Activated T-cell treated with anti-CD3 and anti-CD28 coated beads, Interleukin-2, amount 50 U/mL, for 72 hours (primary cell): ENCODE data around the gene MBD3. TPM values are rescaled to one million over a fixed set of nuclear protein-coding genes. Genes with fewer than 3 reads are reported as not detected.

Experiments used
- ATAC-seq, 2 donors: fragments of 150-1000 bp; cut with Tn5 transposase; replicated peaks in 1 of 2; 2 replicates each; pipeline ENCODE4 v1.10.0; 2021; ENCODE audit warnings: moderate library complexity in 2 of 2, mild to moderate bottlenecking in 1 of 2
- DNase-seq, 2 donors: peaks; one replicate each; pipeline ENCODE4 v3.0.0; 2021 to 2022; ENCODE audit warnings: mixed read lengths in 1 of 2
- H3K27ac Mint-ChIP-seq: one replicate; pipeline ENCODE4 v1.8.0; 2022; ENCODE audit warnings: mild to moderate bottlenecking, moderate library complexity, mixed read lengths
- H3K27me3 Mint-ChIP-seq: one replicate; pipeline ENCODE4 v1.8.0; 2022; ENCODE audit warnings: low read depth, mixed read lengths
- H3K36me3 Mint-ChIP-seq, 2 donors: one replicate each; pipeline ENCODE4 v1.8.0; 2022; ENCODE audit warnings: mixed read lengths in 2 of 2, mild to moderate bottlenecking in 1 of 2; ENCODE audit not compliant: insufficient read depth in 2 of 2
- H3K4me1 Mint-ChIP-seq: one replicate; pipeline ENCODE4 v1.8.0; 2022; ENCODE audit warnings: low read depth, mixed read lengths
- H3K4me3 Mint-ChIP-seq, 2 donors: one replicate each; pipeline ENCODE4 v1.8.0; 2022; ENCODE audit warnings: mild to moderate bottlenecking in 2 of 2, mixed read lengths in 2 of 2, moderate library complexity in 2 of 2
- H3K9me3 Mint-ChIP-seq, 2 donors: one replicate each; pipeline ENCODE4 v1.8.0; 2022; ENCODE audit warnings: mixed read lengths in 2 of 2
- total RNA-seq, 2 donors: library from RNA; stranded (reverse); gene quantifications; one replicate each; pipeline ENCODE4 v1.2.3, GENCODE V29; 2022

MBD3 gene
- total RNA-seq, 2 donors from 2014 or later, result 71.2 to 77.9 TPM

DNA sequence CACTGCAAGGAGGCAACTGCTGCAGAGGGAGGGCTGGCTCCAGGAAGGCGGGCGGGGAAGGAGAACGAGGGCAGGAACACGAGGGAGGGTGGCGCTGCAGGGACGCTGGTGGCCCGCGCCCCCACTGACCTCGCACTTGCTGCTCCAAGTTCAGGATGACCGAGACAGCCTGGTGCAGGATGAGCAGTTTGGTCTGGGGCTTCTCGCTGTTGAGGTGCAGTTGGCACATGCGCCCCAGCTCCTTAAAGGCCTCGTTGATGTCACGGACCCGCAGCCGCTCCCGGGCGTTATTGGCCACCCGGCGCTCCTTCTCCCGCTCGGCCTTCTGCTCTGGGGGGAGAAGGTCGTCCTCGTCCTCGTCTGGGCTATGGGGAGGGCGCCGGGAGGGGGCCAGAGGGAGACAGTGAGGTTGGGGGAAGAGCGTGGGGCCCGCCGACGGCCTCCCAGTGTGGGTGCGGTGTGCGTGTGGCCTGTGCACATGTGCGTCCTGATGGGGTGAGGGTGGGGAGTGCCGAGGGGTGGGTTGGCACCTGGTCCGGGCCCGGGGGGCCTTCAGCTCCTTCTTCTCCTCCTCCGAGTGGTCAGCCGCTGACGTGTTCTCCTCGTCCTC lies 22.6 kb upstream of the MBD3 start:
- ATAC-seq, result no peak

GRCh38 chr19:1613808-1614570 lies 21.3 kb upstream of the MBD3 start:
- H3K27me3 Mint-ChIP-seq, result no peaks in the 10 kb centered on the region
- H3K4me1 Mint-ChIP-seq, result peaks cover 53% of the 10 kb centered on the region
- H3K27ac Mint-ChIP-seq, result no peak overlapping the region
- peaks cover 0 to 25% of the 10 kb centered on the region in 2 donors for H3K36me3 Mint-ChIP-seq
- no peak overlapping the region for H3K4me3 Mint-ChIP-seq
- H3K9me3 Mint-ChIP-seq, result no peaks in the 10 kb centered on the region
- ATAC-seq (no peak), DNase-seq (no peak)

More for the DNA sequence above, 22.6 kb upstream of the MBD3 start:
- no peak for DNase-seq
- Mint-ChIP-seq H3K4me3 (no peak overlapping the region), H3K27me3 (no peaks in the 10 kb centered on the region), H3K4me1 (peaks cover 40% of the 10 kb centered on the region), H3K27ac (peak overlapping the region; percentile 42), H3K36me3 (peaks cover 0 to 26% of the 10 kb centered on the region in 2 donors), H3K9me3 (no peaks in the 10 kb centered on the region)

DNA sequence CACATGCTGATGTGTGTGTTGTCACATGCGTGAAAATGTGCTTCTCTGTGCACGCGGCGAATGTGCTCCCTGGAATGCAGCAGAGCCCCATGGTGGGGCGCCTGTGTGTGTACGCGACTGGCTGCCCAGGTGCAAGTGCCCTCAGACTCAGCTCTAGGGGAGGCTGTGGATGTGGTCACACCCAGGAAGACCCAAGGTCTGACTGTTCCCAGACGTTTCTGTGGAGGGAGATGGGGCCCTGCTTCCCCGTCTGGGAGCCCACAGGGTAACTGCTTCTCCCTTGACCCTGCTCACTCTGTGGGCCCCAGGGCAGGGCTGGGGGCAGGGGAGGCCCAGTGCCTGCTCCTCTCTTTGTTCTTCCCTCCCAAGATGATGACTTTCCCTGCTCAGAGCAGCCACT lies 20.5 kb upstream of the MBD3 start:
- Mint-ChIP-seq H3K9me3 (no peaks in the 10 kb centered on the region), H3K4me1 (peaks cover 54% of the 10 kb centered on the region), H3K4me3 (no peak overlapping the region), H3K36me3 (peaks cover 0 to 25% of the 10 kb centered on the region in 2 donors), H3K27ac (no peak overlapping the region), H3K27me3 (no peaks in the 10 kb centered on the region)
- DNase-seq (no peak), ATAC-seq (no peak)

- Mint-ChIP-seq H3K4me1 (peaks cover 46% of the 10 kb centered on the region), H3K27me3 (no peaks in the 10 kb centered on the region), H3K36me3 (peaks cover 0 to 25% of the 10 kb centered on the region in 2 donors), H3K4me3 (no peak overlapping the region), H3K27ac (no peak overlapping the region), H3K9me3 (no peaks in the 10 kb centered on the region)
- no peak for ATAC-seq
- no peak for DNase-seq
Observed at GRCh38 chr19:1612114-1613086, 19.7 kb upstream of the MBD3 start.

GRCh38 chr19:1611353-1611752 lies 18.7 kb upstream of the MBD3 start:
- H3K36me3 Mint-ChIP-seq, result peaks cover 0 to 21% of the 10 kb centered on the region in 2 donors
- H3K4me1 Mint-ChIP-seq, result peaks cover 44% of the 10 kb centered on the region
- H3K27me3 Mint-ChIP-seq, result no peaks in the 10 kb centered on the region
- no peak for ATAC-seq
- no peak for DNase-seq
- no peaks in the 10 kb centered on the region for H3K9me3 Mint-ChIP-seq
- H3K27ac Mint-ChIP-seq, result no peak overlapping the region
- H3K4me3 Mint-ChIP-seq, result no peak overlapping the region

DNA sequence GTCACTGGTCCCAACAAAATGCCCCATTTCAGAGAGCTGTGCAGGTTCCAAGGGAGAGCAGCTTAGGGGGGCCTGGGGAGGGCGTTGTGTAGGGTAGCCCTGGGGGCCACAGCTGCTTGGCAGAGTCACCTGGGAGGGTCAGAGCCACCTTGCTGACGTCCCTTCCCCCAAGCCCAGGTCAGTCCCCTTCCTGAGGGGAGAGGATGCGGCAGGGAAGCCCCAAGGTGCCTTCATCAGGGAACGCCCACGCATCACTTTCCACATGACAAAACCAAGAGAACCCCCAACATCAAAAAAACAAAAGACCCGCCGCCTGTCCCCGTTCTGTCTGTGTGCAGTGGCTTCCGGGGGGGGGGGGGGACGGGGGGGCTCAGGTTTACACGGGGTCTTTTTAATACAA lies 17.9 kb upstream of the MBD3 start:
- DNase-seq, result peak in 1 of 2 donors; percentile 39
- H3K27me3 Mint-ChIP-seq, result no peaks in the 10 kb centered on the region
- no peak overlapping the region for H3K27ac Mint-ChIP-seq
- peaks cover 0 to 17% of the 10 kb centered on the region in 2 donors for H3K36me3 Mint-ChIP-seq
- H3K4me1 Mint-ChIP-seq, result peaks cover 51% of the 10 kb centered on the region
- no peaks in the 10 kb centered on the region for H3K9me3 Mint-ChIP-seq
- H3K4me3 Mint-ChIP-seq, result peak overlapping the region in 1 of 2 donors; percentile 12
- no peak for ATAC-seq

GRCh38 chr19:1609680-1610474 lies 17.2 kb upstream of the MBD3 start:
- H3K27me3 Mint-ChIP-seq, result no peaks in the 10 kb centered on the region
- H3K36me3 Mint-ChIP-seq, result peaks cover 0 to 15% of the 10 kb centered on the region in 2 donors
- DNase-seq, result no peak
- H3K4me3 Mint-ChIP-seq, result peak overlapping the region in 1 of 2 donors; percentile 38
- H3K27ac Mint-ChIP-seq, result no peak overlapping the region
- H3K4me1 Mint-ChIP-seq, result peaks cover 52% of the 10 kb centered on the region
- H3K9me3 Mint-ChIP-seq, result no peaks in the 10 kb centered on the region
- ATAC-seq, result no peak

- Mint-ChIP-seq H3K4me3 (no peak overlapping the region), H3K27me3 (no peaks in the 10 kb centered on the region), H3K36me3 (peaks cover 0 to 10% of the 10 kb centered on the region in 2 donors), H3K27ac (no peak overlapping the region), H3K4me1 (peaks cover 59% of the 10 kb centered on the region), H3K9me3 (no peaks in the 10 kb centered on the region)
- no peak for DNase-seq
- ATAC-seq, result no peak
Observed at GRCh38 chr19:1609103-1609396, 16.4 kb upstream of the MBD3 start.

DNA sequence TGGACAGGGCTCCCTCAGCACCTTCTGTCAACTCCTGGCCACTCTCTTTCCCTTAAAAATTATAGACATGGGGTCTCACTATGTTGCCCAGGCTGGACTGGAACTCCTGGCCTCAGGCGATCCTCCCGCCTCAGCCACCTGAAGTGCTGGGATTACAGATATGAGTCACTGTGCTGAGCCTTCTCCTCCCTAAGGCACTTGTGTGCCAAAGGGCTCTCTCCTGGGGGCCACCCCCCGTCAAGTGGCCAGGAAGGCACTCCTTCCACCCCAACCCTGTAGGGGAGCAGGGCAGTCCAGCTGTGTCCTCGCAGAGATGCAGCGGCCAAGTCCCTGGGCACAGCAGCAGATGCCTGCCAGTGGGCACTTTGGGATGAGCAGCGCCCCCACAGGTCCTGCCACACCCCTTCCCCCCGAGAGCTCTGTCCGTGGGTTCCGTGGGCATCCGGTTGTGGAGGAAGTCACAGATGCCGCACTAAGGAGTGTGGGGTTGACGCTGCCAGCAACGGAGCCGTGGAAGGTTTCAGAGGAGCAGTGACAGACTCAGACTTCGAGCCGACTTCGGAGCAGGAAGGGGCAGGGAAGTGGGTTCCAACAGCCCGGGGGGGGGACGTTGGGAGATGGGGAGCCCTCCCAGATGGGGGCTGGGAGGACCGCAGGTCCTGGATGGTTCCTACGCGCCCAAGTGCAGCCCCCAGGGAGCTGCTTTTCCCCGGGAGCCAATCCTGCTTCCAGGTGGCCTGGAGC lies 15.9 kb upstream of the MBD3 start:
- peaks cover 64% of the 10 kb centered on the region for H3K4me1 Mint-ChIP-seq
- H3K4me3 Mint-ChIP-seq, result peak overlapping the region; percentile 47 to 58
- peaks cover 0 to 10% of the 10 kb centered on the region in 2 donors for H3K36me3 Mint-ChIP-seq
- ATAC-seq (no peak), DNase-seq (peak in 1 of 2 donors; percentile 24)
- no peaks in the 10 kb centered on the region for H3K27me3 Mint-ChIP-seq
- peak overlapping the region; percentile 54 for H3K27ac Mint-ChIP-seq
- H3K9me3 Mint-ChIP-seq, result no peaks in the 10 kb centered on the region

- peak overlapping the region; percentile 90 to 97 for H3K4me3 Mint-ChIP-seq
- H3K36me3 Mint-ChIP-seq, result peaks cover 0 to 9% of the 10 kb centered on the region in 2 donors
- ATAC-seq, result peak; percentile 0 to 1
- peak overlapping the region; percentile 95 for H3K27ac Mint-ChIP-seq
- no peak for DNase-seq
- H3K27me3 Mint-ChIP-seq, result no peaks in the 10 kb centered on the region
- peaks cover 72% of the 10 kb centered on the region for H3K4me1 Mint-ChIP-seq
- no peaks in the 10 kb centered on the region for H3K9me3 Mint-ChIP-seq
Observed at GRCh38 chr19:1606138-1606651, 13.5 kb upstream of the MBD3 start.

DNA sequence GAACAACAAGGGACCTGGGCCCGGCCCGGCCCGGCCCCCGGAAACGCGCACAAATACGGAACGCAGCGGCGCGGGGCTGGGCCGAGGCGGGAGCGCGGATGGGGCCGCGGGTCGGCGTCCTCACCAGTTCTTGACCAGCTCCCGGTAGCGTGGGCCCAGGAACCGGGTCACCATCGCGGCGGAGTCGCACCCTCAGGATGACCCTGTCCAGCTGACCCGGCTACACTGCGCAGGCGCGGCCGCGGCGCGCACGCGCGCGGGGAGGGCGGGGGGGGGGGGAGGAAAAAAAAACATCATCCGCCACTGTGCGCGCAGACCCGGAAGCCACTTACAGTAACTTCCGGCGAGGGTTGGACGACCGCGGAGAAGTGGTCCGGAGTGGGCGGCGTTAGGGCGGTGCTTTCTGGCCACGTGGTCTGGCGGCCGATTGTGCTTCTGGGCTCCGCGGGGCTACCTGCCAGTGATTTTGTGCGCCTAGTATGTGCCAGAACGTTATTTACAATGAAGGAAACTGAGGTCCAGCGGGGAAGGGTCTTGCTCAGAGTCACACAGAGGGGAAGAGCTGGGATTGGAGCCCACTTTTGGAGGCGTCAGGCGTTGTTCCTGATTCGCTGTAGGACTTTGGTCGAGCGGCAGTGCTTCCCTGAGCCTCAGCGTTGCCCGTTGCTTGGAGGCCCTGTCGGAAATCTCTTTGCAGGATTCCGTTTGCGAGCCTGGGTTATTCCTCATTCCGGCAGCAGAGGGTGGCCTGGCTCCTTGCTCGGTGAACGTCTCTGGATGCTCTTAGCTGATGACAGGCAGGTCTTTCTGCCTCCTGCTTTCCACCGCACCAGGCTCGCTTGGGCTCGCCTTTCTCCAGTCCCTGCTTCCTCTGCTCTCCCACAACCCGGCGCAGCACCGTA lies 12.8 kb upstream of the MBD3 start, which contains the start of gene UQCR11:
Gene UQCR11, minus strand, starts transcription at position 227 of the 902 bp plus-strand sequence. Its CDS starts 53 bp downstream, at position 174.
- peak within 1 kb of the TSS; percentile 95 for H3K27ac Mint-ChIP-seq
- DNase-seq, result peak; percentile 93 to 97
- H3K4me1 Mint-ChIP-seq, result peaks cover 65% of the 10 kb centered on the region
- peak; percentile 92 to 93 for ATAC-seq
- no peaks in the 10 kb centered on the region for H3K9me3 Mint-ChIP-seq
- peaks cover 0 to 6% of the 10 kb centered on the region in 2 donors for H3K36me3 Mint-ChIP-seq
- H3K27me3 Mint-ChIP-seq, result no peaks in the 10 kb centered on the region
- H3K4me3 Mint-ChIP-seq, result peak within 1 kb of the TSS; percentile 90 to 97
